ENCODE results near the gene NCR3LG1.

DNA sequence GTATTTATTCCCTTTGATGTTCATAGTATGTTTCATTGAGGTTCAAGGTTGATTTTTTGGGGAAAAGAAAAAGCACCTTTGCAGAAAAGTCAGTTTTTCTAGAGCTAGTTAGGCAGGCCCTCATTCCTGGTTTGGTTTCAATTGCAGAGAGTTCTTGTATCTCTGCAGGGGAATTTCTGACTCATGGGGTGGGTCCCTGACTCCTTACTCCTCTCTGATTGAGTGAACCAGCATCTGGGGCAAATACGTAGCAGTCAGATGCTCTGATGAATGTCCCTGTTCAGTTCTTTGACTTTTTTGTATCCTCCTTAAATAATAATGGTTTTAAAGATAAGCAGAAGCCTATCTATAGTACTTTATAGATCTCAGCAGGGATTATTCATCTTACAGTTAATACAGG is 7.7 kb upstream of the NCR3LG1 start:
- TF ChIP-seq, protein P1, sequence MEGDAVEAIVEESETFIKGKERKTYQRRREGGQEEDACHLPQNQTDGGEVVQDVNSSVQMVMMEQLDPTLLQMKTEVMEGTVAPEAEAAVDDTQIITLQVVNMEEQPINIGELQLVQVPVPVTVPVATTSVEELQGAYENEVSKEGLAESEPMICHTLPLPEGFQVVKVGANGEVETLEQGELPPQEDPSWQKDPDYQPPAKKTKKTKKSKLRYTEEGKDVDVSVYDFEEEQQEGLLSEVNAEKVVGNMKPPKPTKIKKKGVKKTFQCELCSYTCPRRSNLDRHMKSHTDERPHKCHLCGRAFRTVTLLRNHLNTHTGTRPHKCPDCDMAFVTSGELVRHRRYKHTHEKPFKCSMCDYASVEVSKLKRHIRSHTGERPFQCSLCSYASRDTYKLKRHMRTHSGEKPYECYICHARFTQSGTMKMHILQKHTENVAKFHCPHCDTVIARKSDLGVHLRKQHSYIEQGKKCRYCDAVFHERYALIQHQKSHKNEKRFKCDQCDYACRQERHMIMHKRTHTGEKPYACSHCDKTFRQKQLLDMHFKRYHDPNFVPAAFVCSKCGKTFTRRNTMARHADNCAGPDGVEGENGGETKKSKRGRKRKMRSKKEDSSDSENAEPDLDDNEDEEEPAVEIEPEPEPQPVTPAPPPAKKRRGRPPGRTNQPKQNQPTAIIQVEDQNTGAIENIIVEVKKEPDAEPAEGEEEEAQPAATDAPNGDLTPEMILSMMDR (IDR thresholded peaks at IDR 0.05) = no peak
- TF ChIP-seq POLR2A (IDR thresholded peaks at IDR 0.05) = no peak
